HCT116 (cell line): ENCODE measurements around the gene HCRTR1. TPM values are rescaled to one million over a fixed set of nuclear protein-coding genes. Genes with fewer than 3 reads are reported as not detected.

Experiments
- ATAC-seq: fragments of 200-7000 bp; cut with Tn5 transposase; 2 replicates; pipeline ENCODE4 v1.9.1; 2020; ENCODE audit warnings: mild to moderate bottlenecking, moderate library complexity
- BruUV-seq: library from RNA; stranded (reverse); fragments of 400-500 nt; replicated peaks from 2 replicates; lab custom pipeline; 2021; lab: Mats Ljungman, UMichigan
- CTCF ChIA-PET: fragments of 300-600 bp; sonication (Branson Sonifier 250); formaldehyde crosslinking; loops from one replicate; lab custom pipeline; 2021; ENCODE audit warnings: antibody characterized with exemption; lab: Charles Lee
- POLR2A ChIA-PET: fragments of 300-600, 350-600 bp; sonication (Branson Sonifier 250); formaldehyde crosslinking; loops from one replicate; lab custom pipeline; 2021; ENCODE audit warnings: antibody characterized with exemption; lab: Charles Lee
- RAD21 ChIA-PET, 2 experiments: fragments of 300-600 bp; sonication (Branson Sonifier 250); formaldehyde crosslinking; loops; one replicate each; lab custom pipeline; 2023; ENCODE audit warnings: low total read pairs in 2 of 2; ENCODE audit not compliant: uncharacterized antibody in 2 of 2, unreplicated experiment in 2 of 2, low non-redundant PET in 1 of 2; lab: Charles Lee
- DNase-seq: peaks from one replicate; pipeline ENCODE4 v3.0.0-alpha.2; 2010; ENCODE audit warnings: low read depth, low spot score
- H2AFZ ChIP-seq: fragments of 200-600 bp; shearing (Covaris generic), sonication (generic); 2 replicates; pipeline ENCODE4 v1.6.1; 2017; ENCODE audit warnings: low read depth, mixed run types, mixed read lengths, antibody characterized with exemption, low read length; ENCODE audit not compliant: poor library complexity, severe bottlenecking
- H3K27ac ChIP-seq: 2 replicates; pipeline ENCODE4 v1.5.1; 2012; ENCODE audit warnings: low read depth, low read length
- H3K27me3 ChIP-seq: fragments of 200-600 bp; sonication (generic); 2 replicates; pipeline ENCODE4 v1.6.1; 2016; ENCODE audit warnings: mixed run types, low read length, mixed read lengths; ENCODE audit not compliant: insufficient read depth
- H3K36me3 ChIP-seq, 2 experiments: fragments of 200-500 bp in 1 of 2; fragments of 200-600 bp in 1 of 2; sonication (Bioruptor generic) in 1 of 2; sonication (generic) in 1 of 2; 2 replicates each; pipeline versions ENCODE4 v1.5.1 to v1.6.1; 2014 to 2016; ENCODE audit warnings: low read length in 2 of 2, inconsistent platforms in 1 of 2, mixed read lengths in 1 of 2, mixed run types in 1 of 2; ENCODE audit not compliant: insufficient read depth in 2 of 2, control insufficient read depth in 1 of 2
- H3K4me1 ChIP-seq, 2 experiments: fragments of 200-600 bp in 1 of 2; sonication (generic) in 1 of 2; 2 replicates each; pipeline versions ENCODE4 v1.5.1 to v1.6.1; 2012 to 2017; ENCODE audit warnings: low read length in 2 of 2, inconsistent platforms in 1 of 2, mild to moderate bottlenecking in 1 of 2, mixed read lengths in 1 of 2, mixed run types in 1 of 2, moderate library complexity in 1 of 2; ENCODE audit not compliant: insufficient read depth in 2 of 2, control insufficient read depth in 1 of 2
- H3K4me2 ChIP-seq: fragments of 200-600 bp; sonication (generic); 2 replicates; pipeline ENCODE4 v1.6.1; 2017; ENCODE audit warnings: mixed run types, low read length, mixed read lengths
- H3K4me3 ChIP-seq, 2 experiments: fragments of 200-600 bp in 1 of 2; sonication (generic) in 1 of 2; replicated peaks in 1 of 2; 2 replicates each; pipeline ENCODE4 v1.5.1; 2011 to 2016; ENCODE audit warnings: low read length in 2 of 2, control low read depth in 1 of 2, low read depth in 1 of 2, mild to moderate bottlenecking in 1 of 2, mixed read lengths in 1 of 2, mixed run types in 1 of 2
- H3K79me2 ChIP-seq: fragments of 200-600 bp; sonication (generic); 2 replicates; pipeline ENCODE4 v1.6.1; 2017; ENCODE audit warnings: mild to moderate bottlenecking, mixed run types, low read length, moderate library complexity, mixed read lengths; ENCODE audit not compliant: insufficient read depth
- H3K9ac ChIP-seq: fragments of 200-600 bp; sonication (generic); 2 replicates; pipeline ENCODE4 v1.6.1; 2016; ENCODE audit warnings: low read length, mixed read lengths
- H3K9me2 ChIP-seq: fragments of 200-600 bp; sonication (generic), shearing (Covaris generic); 2 replicates; pipeline ENCODE4 v1.6.1; 2017; ENCODE audit warnings: mixed run types, mild to moderate bottlenecking, moderate library complexity; ENCODE audit not compliant: insufficient read depth
- H3K9me3 ChIP-seq, 2 experiments: fragments of 200-500 bp in 1 of 2; fragments of 200-600 bp in 1 of 2; sonication (Bioruptor generic) in 1 of 2; sonication (generic) in 1 of 2; 2 replicates each; pipeline ENCODE4 v1.6.1; 2014 to 2017; ENCODE audit warnings: low read length in 2 of 2, mixed read lengths in 2 of 2, inconsistent platforms in 1 of 2, low read depth in 1 of 2, mild to moderate bottlenecking in 1 of 2, mixed run types in 1 of 2, moderate library complexity in 1 of 2; ENCODE audit not compliant: control insufficient read depth in 1 of 2, insufficient read depth in 1 of 2
- H4K20me1 ChIP-seq: fragments of 200-600 bp; sonication (generic), shearing (Covaris generic); 2 replicates; pipeline ENCODE4 v1.6.1; 2017; ENCODE audit warnings: mixed run types, mild to moderate bottlenecking, moderate library complexity; ENCODE audit not compliant: insufficient read depth
- POLR2AphosphoS5 ChIP-seq: IDR thresholded peaks from 2 replicates; pipeline ENCODE4 v1.6.1; 2011; ENCODE audit warnings: mild to moderate bottlenecking, low read depth, low read length, moderate library complexity
- SRF ChIP-seq: IDR thresholded peaks from 2 replicates; pipeline ENCODE4 v1.6.1; 2012; ENCODE audit warnings: low read depth
- ZFX ChIP-seq: fragments of 450-650 bp; IDR thresholded peaks from 2 replicates; pipeline ENCODE4 v1.6.1; 2017
- intact Hi-C: fragments of 100-400 bp; cut with micrococcal nuclease; formaldehyde crosslinking; loops from 2 replicates; pipeline ENCODE4 v1.10.0; 2022
- total RNA-seq: library from RNA; stranded (reverse); gene quantifications from one replicate; pipeline ENCODE4 v1.2.1, GENCODE V29; 2021; ENCODE audit not compliant: unreplicated experiment
- TF ChIP-seq, protein P1 (sequence below): IDR thresholded peaks from 2 replicates; pipeline ENCODE4 v1.6.1; 2012; ENCODE audit warnings: low read depth
- TF ChIP-seq, protein P2 (sequence below): IDR thresholded peaks from 2 replicates; pipeline ENCODE4 v1.6.1; 2012

HCRTR1 gene
- total RNA-seq, 1 experiment from 2014 or later: not detected

DNA sequence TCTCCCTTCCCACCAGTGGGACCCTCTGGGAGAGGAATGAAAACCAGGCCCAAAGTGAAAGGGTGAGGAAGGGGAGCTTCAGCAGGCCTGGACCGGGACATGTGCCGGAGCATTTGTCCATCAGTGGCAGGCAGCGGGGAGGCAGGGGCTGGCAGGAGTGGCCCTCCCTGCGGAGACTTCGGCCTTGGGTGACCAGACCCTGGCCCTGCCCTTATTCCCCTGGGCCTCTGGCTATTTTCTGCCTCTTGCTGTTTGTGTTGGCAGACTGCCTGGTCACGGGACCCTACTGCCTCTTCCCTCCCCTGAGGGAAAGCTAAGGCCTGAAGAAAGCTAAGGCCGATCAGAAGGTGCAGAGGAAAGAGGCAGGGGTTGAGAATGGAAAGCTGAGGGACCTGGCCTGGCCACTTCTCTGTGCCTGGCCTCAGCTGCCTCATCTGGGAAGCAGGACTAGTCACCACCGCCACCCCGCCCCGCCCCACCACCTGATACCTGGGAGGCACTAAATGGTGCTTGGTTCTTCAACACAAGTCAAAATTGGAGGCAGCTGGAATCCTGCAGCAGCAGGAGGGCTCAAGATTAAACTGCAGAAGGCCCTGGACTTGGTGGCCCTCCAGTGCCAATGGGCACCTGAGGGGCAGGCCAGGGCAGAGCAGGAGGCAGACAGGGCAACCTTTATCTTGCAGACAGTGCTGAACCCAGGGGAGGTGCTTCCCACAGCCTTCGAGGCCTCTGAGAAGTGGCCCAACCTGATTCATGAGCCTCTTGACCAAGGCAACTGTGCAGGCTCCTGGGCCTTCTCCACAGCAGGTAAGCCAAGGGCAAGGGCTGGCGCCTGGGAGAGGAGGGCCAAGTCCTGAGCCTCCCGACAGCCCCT, 33.3 kb upstream of the HCRTR1 start:
- Histone ChIP-seq H3K27me3 (no peaks in the 10 kb centered on the region), H3K27ac (peak overlapping the region; percentile 17; the same call in 1 of the 2 replicates), H2AFZ (no peak overlapping the region), H3K36me3 (peaks cover 0 to 28% of the 10 kb centered on the region in 2 experiments; a peak in 1 of 4 replicates), H3K79me2 (peaks cover 26% of the 10 kb centered on the region), H3K4me1 (peaks cover 45 to 71% of the 10 kb centered on the region in 2 experiments), H4K20me1 (no peaks in the 10 kb centered on the region), H3K9ac (no peak overlapping the region), H3K4me2 (peak overlapping the region; percentile 12; the same call in 1 of the 2 replicates), H3K9me3 (no peaks in the 10 kb centered on the region), H3K4me3 (no peak overlapping the region), H3K9me2 (no peaks in the 10 kb centered on the region)
- RAD21 ChIA-PET: no interaction called here
- intact Hi-C loops: no loop called here
- DNase-seq (no peak), ATAC-seq (no peak)
- POLR2A ChIA-PET: no interaction called here
- no peak for TF ChIP-seq POLR2AphosphoS5
- TF ChIP-seq, protein P1, sequence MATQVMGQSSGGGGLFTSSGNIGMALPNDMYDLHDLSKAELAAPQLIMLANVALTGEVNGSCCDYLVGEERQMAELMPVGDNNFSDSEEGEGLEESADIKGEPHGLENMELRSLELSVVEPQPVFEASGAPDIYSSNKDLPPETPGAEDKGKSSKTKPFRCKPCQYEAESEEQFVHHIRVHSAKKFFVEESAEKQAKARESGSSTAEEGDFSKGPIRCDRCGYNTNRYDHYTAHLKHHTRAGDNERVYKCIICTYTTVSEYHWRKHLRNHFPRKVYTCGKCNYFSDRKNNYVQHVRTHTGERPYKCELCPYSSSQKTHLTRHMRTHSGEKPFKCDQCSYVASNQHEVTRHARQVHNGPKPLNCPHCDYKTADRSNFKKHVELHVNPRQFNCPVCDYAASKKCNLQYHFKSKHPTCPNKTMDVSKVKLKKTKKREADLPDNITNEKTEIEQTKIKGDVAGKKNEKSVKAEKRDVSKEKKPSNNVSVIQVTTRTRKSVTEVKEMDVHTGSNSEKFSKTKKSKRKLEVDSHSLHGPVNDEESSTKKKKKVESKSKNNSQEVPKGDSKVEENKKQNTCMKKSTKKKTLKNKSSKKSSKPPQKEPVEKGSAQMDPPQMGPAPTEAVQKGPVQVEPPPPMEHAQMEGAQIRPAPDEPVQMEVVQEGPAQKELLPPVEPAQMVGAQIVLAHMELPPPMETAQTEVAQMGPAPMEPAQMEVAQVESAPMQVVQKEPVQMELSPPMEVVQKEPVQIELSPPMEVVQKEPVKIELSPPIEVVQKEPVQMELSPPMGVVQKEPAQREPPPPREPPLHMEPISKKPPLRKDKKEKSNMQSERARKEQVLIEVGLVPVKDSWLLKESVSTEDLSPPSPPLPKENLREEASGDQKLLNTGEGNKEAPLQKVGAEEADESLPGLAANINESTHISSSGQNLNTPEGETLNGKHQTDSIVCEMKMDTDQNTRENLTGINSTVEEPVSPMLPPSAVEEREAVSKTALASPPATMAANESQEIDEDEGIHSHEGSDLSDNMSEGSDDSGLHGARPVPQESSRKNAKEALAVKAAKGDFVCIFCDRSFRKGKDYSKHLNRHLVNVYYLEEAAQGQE: no peak
- no peak for TF ChIP-seq SRF
- no peak for TF ChIP-seq ZFX
- TF ChIP-seq, protein P2, sequence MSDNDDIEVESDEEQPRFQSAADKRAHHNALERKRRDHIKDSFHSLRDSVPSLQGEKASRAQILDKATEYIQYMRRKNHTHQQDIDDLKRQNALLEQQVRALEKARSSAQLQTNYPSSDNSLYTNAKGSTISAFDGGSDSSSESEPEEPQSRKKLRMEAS: no peak
- no TSS peak for BruUV-seq
- CTCF ChIA-PET: no interaction called here
